RWPE2 (cell line): ENCODE results near the gene RGS7.
A peak's percentile ranks its signal among the peaks of the same experiment; 100 is the strongest.

ENCODE experiments used
- ATAC-seq: fragments of 200-7000 bp; cut with Tn5 transposase; 3 replicates; pipeline ENCODE4 v1.9.1; 2021; ENCODE audit warnings: low read depth
- DNase-seq: peaks from one replicate; pipeline ENCODE4 v3.0.0-alpha.2; 2020; ENCODE audit warnings: low spot score
- H3K27ac ChIP-seq: fragments of 450-650 bp; 2 replicates; pipeline ENCODE4 v1.5.1; 2017; ENCODE audit warnings: mild to moderate bottlenecking; ENCODE audit not compliant: poor library complexity, severe bottlenecking
- H3K27me3 ChIP-seq: fragments of 250-450 bp; sonication (Bioruptor Pico); 2 replicates; pipeline ENCODE4 v1.5.1; 2021; ENCODE audit warnings: mild to moderate bottlenecking, moderate library complexity; ENCODE audit not compliant: insufficient read depth, poor library complexity, severe bottlenecking
- H3K36me3 ChIP-seq: fragments of 250-450 bp; sonication (Bioruptor Pico); 2 replicates; pipeline ENCODE4 v1.5.1; 2020; ENCODE audit warnings: low read depth, mild to moderate bottlenecking, moderate library complexity
- H3K4me1 ChIP-seq: fragments of 250-450 bp; sonication (Bioruptor Pico); 2 replicates; pipeline ENCODE4 v1.5.1; 2021; ENCODE audit warnings: mild to moderate bottlenecking, moderate library complexity; ENCODE audit not compliant: insufficient read depth, poor library complexity, severe bottlenecking
- H3K4me3 ChIP-seq: fragments of 250-450 bp; sonication (Bioruptor Pico); 2 replicates; pipeline ENCODE4 v1.5.1; 2021; ENCODE audit warnings: mild to moderate bottlenecking, moderate library complexity; ENCODE audit not compliant: severe bottlenecking
- H3K9me3 ChIP-seq: fragments of 250-450 bp; sonication (Bioruptor Pico); 2 replicates; pipeline ENCODE4 v1.5.1; 2021; ENCODE audit warnings: mild to moderate bottlenecking, moderate library complexity; ENCODE audit not compliant: severe bottlenecking
- CTCF ChIP-seq: fragments of 450-650 bp; IDR thresholded peaks from one replicate; pipeline ENCODE4 v1.5.1; 2017; ENCODE audit warnings: mild to moderate bottlenecking, moderate library complexity; ENCODE audit not compliant: poor library complexity, severe bottlenecking

Gene RGS7

GRCh38 chr1:240803151-240803550, 553.9 kb downstream of the RGS7 start:
- H3K36me3 ChIP-seq: no peaks in the 10 kb centered on the region
- H3K4me1 ChIP-seq: peaks cover 27% of the 10 kb centered on the region
- H3K9me3 ChIP-seq: no peaks in the 10 kb centered on the region
- ATAC-seq (peak; percentile 92), DNase-seq (no peak)
- no peak overlapping the region for H3K4me3 ChIP-seq
- no peaks in the 10 kb centered on the region for H3K27me3 ChIP-seq
- H3K27ac ChIP-seq: peak overlapping the region; percentile 68
- TF ChIP-seq CTCF: no peak

- H3K27ac ChIP-seq: peak overlapping the region; percentile 68
- H3K4me3 ChIP-seq: no peak overlapping the region
- DNase-seq: no peak
- ATAC-seq: no peak
- H3K36me3 ChIP-seq: no peaks in the 10 kb centered on the region
- no peaks in the 10 kb centered on the region for H3K27me3 ChIP-seq
- no peak for TF ChIP-seq CTCF
- H3K9me3 ChIP-seq: no peaks in the 10 kb centered on the region
- H3K4me1 ChIP-seq: peaks cover 30% of the 10 kb centered on the region
These were observed 554.7 kb downstream of the RGS7 start for GRCh38 chr1:240802271-240802670.

GRCh38 chr1:240801442-240801841, 555.6 kb downstream of the RGS7 start:
- H3K4me3 ChIP-seq: no peak overlapping the region
- TF ChIP-seq CTCF: no peak
- H3K9me3 ChIP-seq: no peaks in the 10 kb centered on the region
- DNase-seq: no peak
- no peak overlapping the region for H3K27ac ChIP-seq
- H3K4me1 ChIP-seq: peaks cover 38% of the 10 kb centered on the region
- H3K27me3 ChIP-seq: no peaks in the 10 kb centered on the region
- ATAC-seq: no peak
- no peaks in the 10 kb centered on the region for H3K36me3 ChIP-seq

GRCh38 chr1:240800291-240800690, 556.7 kb downstream of the RGS7 start:
- TF ChIP-seq CTCF: no peak
- no peak for DNase-seq
- H3K4me1 ChIP-seq: peaks cover 38% of the 10 kb centered on the region
- no peak overlapping the region for H3K4me3 ChIP-seq
- H3K27me3 ChIP-seq: no peaks in the 10 kb centered on the region
- no peak for ATAC-seq
- H3K27ac ChIP-seq: no peak overlapping the region
- H3K9me3 ChIP-seq: no peaks in the 10 kb centered on the region
- no peaks in the 10 kb centered on the region for H3K36me3 ChIP-seq

GRCh38 chr1:240797050-240797449, 560.0 kb downstream of the RGS7 start:
- H3K4me1 ChIP-seq: peaks cover 19% of the 10 kb centered on the region
- H3K36me3 ChIP-seq: no peaks in the 10 kb centered on the region
- ATAC-seq (peak; percentile 90), DNase-seq (no peak)
- TF ChIP-seq CTCF: no peak
- H3K27me3 ChIP-seq: no peaks in the 10 kb centered on the region
- no peaks in the 10 kb centered on the region for H3K9me3 ChIP-seq
- no peak overlapping the region for H3K4me3 ChIP-seq
- H3K27ac ChIP-seq: peak overlapping the region; percentile 33
